Central memory CD4-positive, alpha-beta T cell (primary cell): ENCODE results near the gene POLE2.
"Not testable (repeated sequence)": the region's sequence is repeated elsewhere in the genome, so short reads cannot be mapped to it uniquely, and the experiment has no call there.

ENCODE experiments used
- DNase-seq: peaks from one replicate; pipeline ENCODE4 v3.0.0; 2022
- total RNA-seq, 3 experiments: gene quantifications; one replicate each; lab custom pipeline; 2026; lab: John Stamatoyannopoulos, UW

Gene POLE2, protein sequence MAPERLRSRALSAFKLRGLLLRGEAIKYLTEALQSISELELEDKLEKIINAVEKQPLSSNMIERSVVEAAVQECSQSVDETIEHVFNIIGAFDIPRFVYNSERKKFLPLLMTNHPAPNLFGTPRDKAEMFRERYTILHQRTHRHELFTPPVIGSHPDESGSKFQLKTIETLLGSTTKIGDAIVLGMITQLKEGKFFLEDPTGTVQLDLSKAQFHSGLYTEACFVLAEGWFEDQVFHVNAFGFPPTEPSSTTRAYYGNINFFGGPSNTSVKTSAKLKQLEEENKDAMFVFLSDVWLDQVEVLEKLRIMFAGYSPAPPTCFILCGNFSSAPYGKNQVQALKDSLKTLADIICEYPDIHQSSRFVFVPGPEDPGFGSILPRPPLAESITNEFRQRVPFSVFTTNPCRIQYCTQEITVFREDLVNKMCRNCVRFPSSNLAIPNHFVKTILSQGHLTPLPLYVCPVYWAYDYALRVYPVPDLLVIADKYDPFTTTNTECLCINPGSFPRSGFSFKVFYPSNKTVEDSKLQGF
- 1.7 to 22.3 (median 4.4) reads per million in 3 experiments for total RNA-seq

DNA sequence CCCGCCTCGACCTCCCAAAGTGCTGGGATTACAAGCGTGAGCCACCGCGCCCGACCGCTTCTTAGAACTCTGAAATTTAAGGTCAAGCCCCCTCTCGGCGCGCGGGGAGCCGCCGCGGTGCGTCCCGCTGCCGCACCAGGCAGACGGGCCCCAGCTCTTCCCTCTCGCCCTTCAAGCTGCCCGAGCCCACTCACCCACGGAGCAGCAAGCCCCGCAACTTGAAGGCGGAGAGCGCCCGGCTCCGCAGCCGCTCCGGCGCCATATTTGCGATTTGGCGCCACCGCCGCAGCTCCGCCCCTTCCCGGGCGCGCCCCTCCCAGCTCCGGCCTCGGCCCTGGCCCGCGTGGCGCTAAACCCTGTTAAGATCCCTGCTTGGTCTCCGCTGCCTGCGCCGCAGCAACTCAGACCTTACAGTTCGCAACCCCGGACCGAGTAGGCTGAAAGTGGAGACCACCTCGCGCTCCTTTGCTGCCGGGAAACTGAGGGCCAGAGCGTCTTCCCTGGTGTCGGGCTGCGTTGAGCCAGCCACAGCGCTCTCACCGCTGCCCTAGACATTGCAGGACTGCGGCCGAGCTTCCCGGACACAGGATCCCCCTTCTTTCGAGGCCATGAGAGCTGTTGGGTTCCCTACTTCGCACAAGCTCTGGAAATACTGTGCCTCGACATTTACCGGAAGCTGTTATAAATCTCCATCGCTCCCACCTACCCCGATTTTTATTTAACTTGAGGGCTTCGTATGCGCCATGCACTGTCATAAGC is at the start of gene POLE2:
Gene POLE2 (minus strand): TSS at position 273 of the 759 bp plus-strand sequence. CDS start 11 bp downstream, at position 262.
- peak; percentile 58 for DNase-seq

DNA sequence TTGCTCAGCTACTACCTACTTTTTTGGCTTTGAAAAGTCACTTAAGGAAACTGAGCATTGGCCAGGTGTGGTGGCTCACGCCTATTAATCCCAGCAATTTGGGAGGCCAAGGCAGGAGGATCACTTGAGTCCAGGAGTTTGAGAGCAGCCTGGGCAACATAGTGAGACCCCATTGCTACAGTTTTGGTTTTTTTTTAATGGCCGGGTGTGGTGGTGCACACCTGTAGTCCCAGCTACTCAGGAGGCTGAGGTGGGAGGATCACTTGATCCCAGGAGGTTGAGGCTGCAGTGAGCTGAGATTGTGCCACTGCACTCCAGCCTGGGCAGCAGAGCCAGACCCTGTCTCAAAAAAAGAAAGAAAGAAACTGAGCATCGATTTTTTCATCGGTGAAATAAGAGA is 47.7 kb upstream of the POLE2 start:
- not testable (repeated sequence) for DNase-seq

DNA sequence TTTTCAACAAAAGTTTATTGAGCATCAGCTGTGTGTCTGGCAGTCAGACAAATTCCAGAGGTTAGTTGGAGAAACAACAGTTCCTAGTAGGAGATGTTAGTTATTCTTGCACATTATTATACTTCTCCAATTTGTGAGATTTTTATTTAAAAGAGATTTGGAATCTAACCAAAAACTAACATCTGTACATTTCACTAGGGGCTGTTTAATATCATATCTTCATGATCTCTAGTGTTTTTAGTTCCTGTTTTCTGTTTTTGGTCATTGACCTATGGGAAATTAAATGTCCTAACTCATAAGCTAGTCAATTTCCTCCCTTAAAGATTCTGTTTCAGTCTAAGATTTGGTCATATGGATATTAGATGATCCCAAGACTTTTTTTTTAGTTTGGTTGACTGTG is 45.8 kb upstream of the POLE2 start:
- no peak for DNase-seq

DNA sequence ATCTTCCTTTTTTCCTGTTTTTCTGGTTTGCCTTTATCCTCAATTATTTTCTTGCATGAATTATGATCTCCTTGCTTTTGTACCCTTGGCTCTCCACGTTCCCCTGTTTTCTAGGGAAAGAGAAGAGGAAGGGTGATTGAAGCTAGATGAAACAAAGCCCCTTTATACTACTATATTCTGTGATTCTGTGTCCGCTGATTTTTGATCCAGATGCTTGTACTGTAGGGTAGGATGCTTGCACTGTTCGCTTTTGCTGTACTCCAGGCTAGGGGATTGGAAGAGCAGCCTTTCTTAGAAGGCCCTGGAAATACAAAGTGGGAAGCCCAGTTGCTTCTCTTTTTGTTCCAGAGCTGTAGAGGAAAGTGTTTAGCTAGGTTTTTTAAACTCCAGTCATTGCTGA is 44.9 kb upstream of the POLE2 start:
- DNase-seq: no peak

DNA sequence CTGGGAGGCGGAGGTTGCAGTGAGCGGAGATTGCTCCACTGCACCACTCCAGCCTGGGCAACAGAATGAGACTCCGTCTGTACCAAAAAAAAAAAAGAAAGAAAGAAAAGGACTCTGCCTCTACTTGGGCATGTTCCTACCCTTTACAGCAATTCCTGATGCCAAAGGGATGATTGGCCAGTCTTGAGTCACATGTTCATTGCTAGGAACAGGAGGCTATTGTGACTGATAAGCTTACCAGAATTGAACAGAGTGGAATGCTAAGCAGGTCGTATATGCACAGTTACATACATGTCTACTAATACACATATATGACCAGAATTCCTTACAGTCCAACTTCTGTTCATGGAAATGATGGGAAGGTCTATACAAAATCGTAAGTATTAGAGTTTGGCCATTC is 39.2 kb upstream of the POLE2 start:
- DNase-seq: no peak

DNA sequence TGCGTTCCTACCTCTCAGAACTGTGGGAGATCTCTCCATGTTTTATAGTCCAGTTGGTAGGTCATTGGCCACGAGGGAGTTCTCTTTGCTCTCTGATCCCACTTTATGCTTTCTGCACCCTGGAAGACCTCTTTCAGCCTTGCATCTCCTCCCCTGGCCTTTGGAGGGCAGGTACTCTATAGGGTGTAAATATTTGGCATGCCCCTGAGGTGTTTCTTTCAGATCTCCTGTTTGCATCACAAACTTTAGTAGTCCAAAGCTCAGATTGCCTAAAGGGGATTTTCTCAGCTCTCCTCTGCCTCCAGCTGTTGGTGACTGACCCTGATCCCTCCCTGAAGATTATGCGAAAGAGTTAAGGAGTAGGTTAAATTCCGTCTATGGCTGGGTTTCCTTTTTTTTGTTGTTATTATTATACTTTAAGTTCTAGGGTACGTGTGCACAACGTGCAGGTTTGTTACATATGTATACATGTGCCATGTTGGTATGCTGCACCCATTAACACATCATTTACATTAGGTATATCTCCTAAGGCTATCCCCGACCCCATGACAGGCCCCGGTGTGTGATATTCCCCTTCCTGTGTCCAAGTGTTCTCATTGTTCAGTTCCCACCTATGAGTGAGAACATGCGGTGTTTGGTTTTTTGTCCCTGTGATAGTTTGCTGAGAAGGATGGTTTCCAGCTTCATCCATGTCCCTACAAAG is 33.9 kb upstream of the POLE2 start:
- DNase-seq: not testable (repeated sequence)

DNA sequence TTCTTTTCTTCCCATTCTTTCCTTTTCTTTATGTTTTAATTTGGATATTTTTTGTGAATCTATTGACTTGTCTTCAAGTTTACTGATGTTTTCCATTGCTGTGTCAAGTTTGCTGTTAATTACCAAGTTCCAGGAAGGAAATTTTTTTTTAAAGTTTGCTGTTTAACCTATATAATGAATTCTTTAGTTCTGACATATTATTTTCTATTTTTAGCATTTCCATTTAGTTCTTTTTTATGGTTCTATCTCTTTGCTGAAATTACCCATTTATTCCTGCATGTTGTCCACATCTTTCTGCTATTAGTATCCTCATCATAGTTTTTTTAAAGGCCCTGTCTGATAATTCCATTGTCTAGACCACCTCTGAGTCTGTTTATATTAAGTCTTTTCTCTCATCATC is 32.7 kb upstream of the POLE2 start:
- DNase-seq: no peak

DNA sequence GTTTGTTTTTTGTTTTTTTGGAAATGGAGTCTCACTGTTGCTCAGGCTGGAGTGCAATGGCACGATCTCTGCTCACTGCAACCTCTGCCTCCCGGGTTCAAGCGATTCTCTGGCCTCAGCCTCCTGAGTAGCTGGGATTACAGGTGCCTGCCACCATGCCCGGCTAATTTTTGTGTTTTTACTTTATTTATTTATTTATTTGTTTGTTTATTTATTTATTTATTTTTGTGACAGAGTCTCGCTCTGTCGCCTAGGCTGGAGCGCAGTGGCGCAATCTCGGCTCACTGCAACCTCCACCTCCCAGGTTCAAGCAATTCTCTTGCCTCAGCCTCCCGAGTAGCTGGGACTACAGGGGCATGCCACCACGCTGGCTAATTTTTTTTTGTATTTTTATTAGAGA is 23.0 kb upstream of the POLE2 start:
- DNase-seq: not testable (repeated sequence)

DNA sequence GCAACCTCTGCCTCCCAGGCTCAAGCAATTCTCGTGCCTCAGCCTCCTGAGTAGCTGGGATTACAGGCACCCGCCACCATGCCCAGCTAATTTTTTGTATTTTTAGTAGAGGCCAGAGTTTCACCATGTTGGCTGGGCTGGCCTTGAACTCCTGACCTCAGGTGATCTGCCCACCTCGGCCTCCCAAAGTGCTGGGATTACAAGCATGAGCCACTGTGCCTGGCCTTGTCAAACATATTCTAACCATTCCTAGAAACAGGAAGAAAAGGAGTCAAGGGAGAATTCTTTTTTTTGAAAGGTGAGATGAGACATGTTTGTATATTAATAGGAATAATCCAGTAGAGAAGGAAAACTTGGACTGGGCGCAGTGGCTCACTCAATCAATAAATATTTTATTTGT is 16.5 kb upstream of the POLE2 start:
- not testable (repeated sequence) for DNase-seq

DNA sequence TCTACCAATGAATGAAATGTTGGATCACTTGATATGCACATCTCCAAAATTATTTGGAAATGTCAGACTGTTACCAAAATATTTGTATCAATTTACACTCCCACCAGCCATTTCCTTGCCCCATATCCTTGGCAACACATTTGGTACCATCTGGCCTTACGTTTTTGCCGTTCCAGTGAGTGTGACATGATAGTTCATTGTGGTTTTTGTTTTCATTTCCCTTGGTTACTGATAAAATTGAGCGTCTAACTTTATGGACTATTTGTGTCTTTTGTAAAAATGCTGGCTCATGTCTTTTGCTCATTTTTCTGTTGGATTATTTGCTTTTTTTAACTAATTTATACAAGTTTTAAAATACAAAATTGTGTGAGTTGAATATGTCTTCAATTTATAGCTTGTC is 16.0 kb upstream of the POLE2 start:
- DNase-seq: no peak

DNA sequence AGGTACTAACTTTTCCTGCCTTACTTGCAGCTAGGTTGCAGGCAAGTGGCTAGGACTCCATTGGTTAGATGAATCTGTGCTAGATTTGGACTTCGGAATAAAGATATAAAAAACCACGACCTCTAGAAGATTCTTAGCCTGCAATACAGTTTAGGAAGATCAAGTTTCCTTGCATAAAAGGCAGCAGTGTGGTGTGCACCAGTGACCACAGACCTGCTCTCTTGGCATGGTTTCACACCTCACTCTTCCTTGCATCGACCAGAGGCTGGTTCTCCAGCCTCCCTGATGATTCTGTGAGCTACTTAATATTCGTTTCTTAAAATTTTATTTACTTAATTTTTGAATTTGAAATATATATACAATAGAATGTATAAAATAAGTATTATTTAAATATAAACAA is 14.7 kb upstream of the POLE2 start:
- DNase-seq: no peak

DNA sequence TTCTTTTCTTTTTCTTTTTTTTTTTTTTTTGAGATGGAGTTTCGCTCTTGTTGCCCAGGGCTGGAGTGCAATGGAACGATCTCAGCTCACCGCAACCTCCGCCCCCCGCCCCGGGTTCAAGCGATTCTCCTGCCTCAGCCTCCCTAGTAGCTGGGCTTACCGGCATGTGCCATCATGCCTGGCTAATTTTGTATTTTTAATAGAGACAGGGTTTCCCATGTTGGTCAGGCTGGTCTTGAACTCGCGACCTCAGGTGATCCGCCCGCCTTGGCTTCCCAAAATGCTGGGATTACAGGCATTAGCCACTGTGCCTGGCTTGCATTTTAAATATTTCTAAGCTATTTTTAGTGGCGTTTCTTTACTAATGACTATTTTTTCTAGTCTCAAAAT is 5.7 kb upstream of the POLE2 start:
- DNase-seq: not testable (repeated sequence)

DNA sequence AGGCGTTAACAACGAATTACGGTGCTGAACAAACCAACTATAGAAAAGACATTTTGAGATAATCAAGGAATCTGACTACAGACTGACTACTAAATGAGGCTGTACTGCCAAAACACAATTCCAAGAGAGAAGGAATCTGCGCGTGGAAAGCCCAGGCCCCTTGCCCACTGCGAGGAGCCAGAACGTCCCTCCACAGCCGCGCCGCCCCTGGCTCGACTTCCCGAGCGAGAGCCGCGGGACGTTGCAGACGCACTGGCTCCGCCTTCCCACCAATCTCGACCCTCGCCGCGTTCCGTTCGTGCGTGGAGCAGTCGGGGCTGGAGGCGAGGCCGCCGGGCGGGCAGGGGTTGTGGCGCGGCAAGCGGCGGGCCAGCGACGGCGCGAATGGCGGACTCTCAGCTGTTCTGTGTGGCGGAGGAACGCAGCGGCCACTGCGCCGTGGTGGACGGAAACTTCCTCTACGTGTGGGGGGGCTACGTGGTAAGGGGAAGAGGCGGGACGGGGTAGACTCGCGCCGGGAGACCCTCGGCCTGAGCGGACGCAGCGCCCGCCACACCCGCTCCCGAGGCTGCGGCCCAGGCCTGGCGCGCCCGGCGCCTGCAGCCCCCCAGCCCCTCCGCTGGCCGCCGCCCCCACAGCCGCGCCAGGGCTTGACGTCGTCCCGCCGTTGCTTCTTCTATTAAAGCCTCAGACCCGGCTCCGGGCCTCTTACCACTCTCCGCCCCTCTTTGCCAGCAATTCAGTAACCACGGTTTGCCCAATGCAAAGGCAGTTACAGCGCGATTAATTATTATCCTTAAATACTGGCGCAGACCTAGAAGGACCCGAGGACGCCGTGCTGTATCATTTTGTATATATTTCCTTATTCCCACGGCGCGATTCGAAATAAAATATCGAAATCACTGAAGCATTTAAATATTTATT is 5.1 kb upstream of the POLE2 start, which contains the start of gene KLHDC1:
Gene KLHDC1 (plus strand): TSS at position 310 of the 924 bp plus-strand sequence. CDS start 75 bp downstream, at position 385.
- peak; percentile 78 for DNase-seq

DNA sequence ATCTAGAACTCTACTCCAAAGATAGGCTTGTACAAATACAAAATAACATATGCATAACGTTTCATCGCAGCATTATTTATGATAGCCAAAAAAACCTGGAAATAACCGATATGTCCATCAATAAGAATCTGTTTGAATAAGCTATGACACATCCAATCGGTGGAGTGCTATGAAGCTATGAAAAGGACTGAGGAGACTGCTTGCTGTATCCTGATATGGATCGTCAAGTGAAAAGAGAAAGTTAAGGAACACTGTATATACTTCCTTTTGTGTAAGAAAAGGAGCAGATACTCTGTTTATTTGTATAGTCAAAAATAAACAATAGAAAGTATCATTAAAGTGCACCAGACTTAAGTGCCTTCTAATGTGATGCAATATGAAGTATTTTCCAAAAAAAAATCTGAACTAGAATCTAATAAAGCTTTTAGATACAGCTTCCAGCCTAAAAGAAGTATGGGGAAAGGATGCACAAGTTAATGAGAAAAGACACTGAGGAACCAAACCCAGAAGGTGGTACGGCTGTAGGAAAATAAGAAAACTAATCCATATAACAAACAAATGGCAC is 4.3 kb upstream of the POLE2 start:
- DNase-seq: no peak

DNA sequence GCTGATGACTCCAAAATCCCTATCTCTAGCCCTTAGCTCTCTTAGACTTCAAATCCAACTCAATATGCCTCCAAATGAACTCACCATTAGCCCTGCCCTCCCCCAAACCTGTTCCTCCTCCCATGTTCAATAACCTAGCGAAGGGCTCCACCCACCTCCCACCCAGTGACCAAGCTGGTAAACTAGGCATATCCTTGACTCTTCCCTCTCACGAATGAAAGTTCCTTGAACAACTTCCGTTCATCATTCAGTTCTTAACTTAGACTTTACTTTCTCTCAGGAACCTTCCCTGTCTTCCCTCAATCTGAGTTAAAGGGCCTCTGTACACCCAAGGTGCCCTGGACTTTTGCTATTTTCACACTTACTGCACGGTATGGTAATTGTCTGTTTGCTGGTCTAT is 3.0 kb upstream of the POLE2 start:
- DNase-seq: no peak

DNA sequence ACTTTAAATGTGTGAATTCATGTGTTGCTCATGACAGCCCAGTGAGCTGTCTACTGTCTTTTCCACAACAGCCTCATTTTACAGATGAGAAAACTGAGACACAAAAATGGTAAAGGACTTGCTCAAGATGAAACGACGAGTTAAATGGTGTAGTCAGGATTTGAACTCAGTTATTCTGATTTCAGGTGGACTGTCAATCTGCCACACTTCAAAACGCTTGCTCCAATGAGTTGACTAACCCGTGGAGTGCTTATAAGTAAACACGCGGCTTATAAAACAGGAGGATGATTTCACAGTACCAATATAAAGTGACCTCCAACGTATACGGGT is 652 bp upstream of the POLE2 start:
- no peak for DNase-seq

DNA sequence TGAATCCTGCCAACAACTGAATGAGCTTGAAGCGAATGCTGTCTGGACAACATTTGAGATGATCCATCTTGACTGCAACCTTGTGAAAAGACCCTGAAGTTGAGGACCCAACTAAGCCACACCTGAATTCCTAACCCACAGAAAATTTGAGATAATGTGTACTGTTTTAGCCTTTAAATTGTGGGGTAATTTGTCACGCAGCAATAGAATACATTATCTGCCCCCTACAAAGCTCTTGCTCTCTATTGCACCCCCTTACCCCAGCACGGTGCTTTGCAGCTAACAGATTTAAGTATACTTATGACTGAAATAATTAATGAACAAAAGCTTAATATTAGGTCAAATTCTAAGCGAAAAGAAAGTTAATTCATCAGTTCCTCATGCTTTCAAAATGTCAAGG is 1.6 kb downstream of the POLE2 start:
- no peak for DNase-seq

DNA sequence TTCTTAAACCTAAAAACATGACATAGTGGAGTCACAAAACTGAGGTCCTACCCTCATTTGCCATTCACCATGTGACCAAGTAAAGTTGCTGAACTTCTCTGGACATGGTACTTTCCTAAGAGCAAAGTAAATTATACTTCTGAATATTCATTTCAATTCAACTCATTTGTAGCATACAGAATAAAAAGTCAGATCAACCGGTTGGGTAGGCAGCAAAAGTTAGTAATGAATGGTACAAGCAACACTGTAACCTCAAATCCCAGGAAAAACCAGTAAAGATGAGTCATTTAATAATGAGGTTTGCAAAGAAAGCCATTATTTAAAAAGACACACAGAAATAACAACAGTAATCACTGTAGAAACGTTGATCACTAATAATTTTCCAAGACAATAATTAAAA is 8.7 kb downstream of the POLE2 start:
- no peak for DNase-seq

DNA sequence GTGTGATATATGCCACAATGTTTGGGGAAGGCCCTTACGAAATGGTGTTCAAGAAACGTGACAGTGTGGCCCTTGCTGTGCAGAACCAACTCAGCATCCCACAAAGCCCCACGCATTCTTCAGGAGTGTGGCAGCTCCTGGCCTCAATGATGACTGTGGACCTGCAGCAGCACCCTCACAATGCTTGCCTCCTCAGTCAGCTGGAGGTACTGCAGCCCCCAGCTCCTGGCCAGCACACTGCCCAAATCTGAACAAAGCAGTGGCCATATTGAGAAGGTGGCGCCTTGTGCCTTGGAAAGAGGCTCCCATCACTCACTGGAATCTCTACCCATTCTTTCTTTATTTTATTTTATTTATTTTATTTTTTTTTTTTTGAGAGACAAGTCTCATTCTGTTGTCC is 10.4 kb downstream of the POLE2 start:
- no peak for DNase-seq

DNA sequence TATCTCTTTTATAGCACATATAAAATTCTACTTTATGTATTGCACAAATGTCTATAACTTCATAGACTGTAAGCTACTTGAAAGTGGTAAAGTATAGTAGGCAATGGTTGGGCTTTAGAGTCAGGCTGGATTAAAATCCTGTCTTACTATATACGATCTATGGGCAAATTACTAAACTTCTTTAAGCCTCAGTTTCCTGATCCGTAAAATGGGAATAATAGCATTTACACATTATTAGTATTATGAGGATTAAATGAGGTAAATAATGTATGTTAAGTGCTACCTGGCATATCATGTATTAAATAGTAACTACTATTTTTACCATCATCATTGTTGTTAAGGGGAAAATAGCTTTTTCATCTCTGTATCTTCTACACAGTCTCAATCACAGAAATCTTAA is 14.4 kb downstream of the POLE2 start:
- DNase-seq: no peak

DNA sequence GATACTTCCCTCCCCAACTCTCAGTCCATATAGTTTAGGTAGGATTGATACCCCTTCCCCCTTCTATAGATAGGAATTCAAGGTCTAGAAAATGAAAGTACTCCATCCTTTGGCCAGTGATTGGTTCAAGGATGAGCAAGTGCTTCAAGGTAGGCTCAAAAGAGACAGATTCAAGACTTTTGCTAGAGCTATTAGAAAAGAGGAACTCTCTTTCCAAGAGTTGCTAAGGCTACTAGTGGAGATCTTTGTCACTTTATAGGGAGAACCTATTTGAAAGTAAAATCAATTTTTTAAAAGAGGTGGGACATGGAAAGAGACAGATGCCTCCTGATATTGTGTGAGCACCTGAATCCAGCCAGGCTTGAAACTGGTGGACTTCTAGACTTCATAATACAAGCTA is 17.5 kb downstream of the POLE2 start:
- no peak for DNase-seq
